Measurements from ENCODE around the gene FLT3. TPM values are rescaled to one million over a fixed set of nuclear protein-coding genes. Genes with fewer than 3 reads are reported as not detected.

Gene FLT3
- total and polyA plus RNA-seq, 4 donors = 0.14 to 0.84 (median 0.42) TPM

GRCh38 chr13:27976362-27977091, 123.8 kb downstream of the FLT3 start:
- H3K27ac ChIP-seq (ENCODE audit: low read depth in 1 of 2, low read length in 2 of 2) = no peak overlapping the region
- peaks cover 18 to 38% (median 27%) of the 10 kb centered on the region in 4 donors for H3K27me3 ChIP-seq (ENCODE audit: control insufficient read depth in 4 of 4, insufficient read depth in 4 of 4, low read length in 3 of 4)
- H3K4me3 ChIP-seq (ENCODE audit: low read depth in 1 of 3, low read length in 3 of 3) = no peak overlapping the region
- no peaks in the 10 kb centered on the region for H3K36me3 ChIP-seq (ENCODE audit: control insufficient read depth in 4 of 4, insufficient read depth in 3 of 4, low read depth in 1 of 4, low read length in 3 of 4)
- 22% methylated on average over 12 of the region's 12 CpGs for WGBS
- H3K4me1 ChIP-seq (ENCODE audit: control insufficient read depth in 4 of 4, insufficient read depth in 4 of 4, low read length in 3 of 4) = peaks cover 6 to 41% (median 32%) of the 10 kb centered on the region in 4 donors
- no peak for DNase-seq (ENCODE audit: low spot score)
- no peaks in the 10 kb centered on the region for H3K9me3 ChIP-seq (ENCODE audit: control insufficient read depth in 4 of 4, low read length in 3 of 4)
- H3K9ac ChIP-seq (ENCODE audit: low read depth in 1 of 2, low read length in 2 of 2) = no peak overlapping the region
- TF ChIP-seq RXRA (IDR thresholded peaks at IDR 0.05) (no peak), EGR1 (IDR thresholded peaks at IDR 0.05; ENCODE audit: low read depth in 2 of 2) (no peak), JUND (IDR thresholded peaks at IDR 0.05) (no peak), FOXA2 (IDR thresholded peaks at IDR 0.05) (no peak), ZBTB33 (IDR thresholded peaks at IDR 0.05) (no peak), NR2F2 (IDR thresholded peaks at IDR 0.05) (no peak), YY1 (IDR thresholded peaks at IDR 0.05) (no peak)

GRCh38 chr13:27975564-27976361, 124.6 kb downstream of the FLT3 start:
- H3K4me3 ChIP-seq (ENCODE audit: low read depth in 1 of 3, low read length in 3 of 3) = peak overlapping the region in 1 of 3 donors; percentile 9
- H3K27me3 ChIP-seq (ENCODE audit: control insufficient read depth in 4 of 4, insufficient read depth in 4 of 4, low read length in 3 of 4) = peaks cover 18 to 45% (median 24%) of the 10 kb centered on the region in 4 donors
- TF ChIP-seq ATF3 (IDR thresholded peaks at IDR 0.05) (no peak), NR2F2 (IDR thresholded peaks at IDR 0.05) (no peak), RAD21 (IDR thresholded peaks at IDR 0.05) (no peak), REST (IDR thresholded peaks at IDR 0.05) (no peak), MAX (IDR thresholded peaks at IDR 0.05) (no peak), TAF1 (conservative IDR thresholded peaks at IDR 0.05) (no peak), FOXA2 (IDR thresholded peaks at IDR 0.05) (no peak)
- WGBS = 5% methylated on average over 51 of the region's 51 CpGs
- H3K36me3 ChIP-seq (ENCODE audit: control insufficient read depth in 4 of 4, insufficient read depth in 3 of 4, low read depth in 1 of 4, low read length in 3 of 4) = no peaks in the 10 kb centered on the region
- H3K9me3 ChIP-seq (ENCODE audit: control insufficient read depth in 4 of 4, low read length in 3 of 4) = no peaks in the 10 kb centered on the region
- H3K4me1 ChIP-seq (ENCODE audit: control insufficient read depth in 4 of 4, insufficient read depth in 4 of 4, low read length in 3 of 4) = peaks cover 6 to 36% (median 28%) of the 10 kb centered on the region in 4 donors
- no peak overlapping the region for H3K27ac ChIP-seq (ENCODE audit: low read depth in 1 of 2, low read length in 2 of 2)
- H3K9ac ChIP-seq (ENCODE audit: low read depth in 1 of 2, low read length in 2 of 2) = no peak overlapping the region
- no peak for DNase-seq (ENCODE audit: low spot score)

Measured in liver (tissue), 9 donors.